Left lung (tissue), 14 donors: ENCODE results near the gene FBXL22. TPM values are rescaled to one million over a fixed set of nuclear protein-coding genes. Genes with fewer than 3 reads are reported as not detected.

Source experiments
- ATAC-seq: fragments of 200-7000 bp; cut with Tn5 transposase; one replicate; pipeline ENCODE4 v1.9.1; 2020; ENCODE audit warnings: moderate library complexity
- DNase-seq, 4 donors: peaks; one replicate each; pipeline ENCODE4 v3.0.0-alpha.2; 2013 to 2020
- H3K27ac ChIP-seq, 2 donors: fragments of 200-600 bp; sonication (generic) in 1 of 2; one replicate each; pipeline versions ENCODE4 v1.5.0 to v1.8.0; 2020 to 2021
- H3K27me3 ChIP-seq, 2 donors: fragments of 200-600 bp; sonication (generic) in 1 of 2; one replicate each; pipeline versions ENCODE4 v1.5.0 to v1.8.0; 2020 to 2021
- H3K36me3 ChIP-seq, 2 donors: fragments of 200-600 bp; sonication (generic) in 1 of 2; one replicate each; pipeline versions ENCODE4 v1.5.0 to v1.8.0; 2020 to 2021
- H3K4me1 ChIP-seq, 2 donors: fragments of 200-600 bp; one replicate each; pipeline ENCODE4 v1.8.0; 2021
- H3K4me3 ChIP-seq, 2 donors: fragments of 200-600 bp; sonication (generic) in 1 of 2; one replicate each; pipeline versions ENCODE4 v1.5.0 to v1.8.0; 2020 to 2021; ENCODE audit warnings: mild to moderate bottlenecking in 1 of 2
- H3K9me3 ChIP-seq, 2 donors: fragments of 200-600 bp; sonication (generic) in 1 of 2; one replicate each; pipeline versions ENCODE4 v1.5.0 to v1.8.0; 2020 to 2021
- intact Hi-C, 2 donors: fragments of 100-400 bp; cut with DNase I; formaldehyde crosslinking; loops; one replicate each; pipeline versions ENCODE4 v1.11.2 to v1.14.2; 2022
- long read RNA-seq, 12 donors: library from polyadenylated mRNA in 2 of 12; unstranded in 2 of 12; transcript quantifications; one replicate each; pipeline ENCODE4 v2.0.0 and lab custom pipeline, GENCODE V29; 2019 to 2026
- polyA plus RNA-seq, 6 donors: library from polyadenylated mRNA; unstranded; fragments of 120-200 nt; gene quantifications; one replicate each; pipeline ENCODE4 v1.2.1, GENCODE V29; 2013; ENCODE audit not compliant: insufficient read length in 6 of 6
- total RNA-seq, 2 donors: library from RNA; stranded (reverse); fragmentation: NEBNext Ultra II Directional; extraction: Animal tissue kit (Norgen Biotek cat#: 25700); gene quantifications; one replicate each; pipeline ENCODE4 v1.2.1, GENCODE V29; 2021
- TF ChIP-seq, protein P1 (sequence below), 2 donors: fragments of 200-600 bp; sonication (generic) in 1 of 2; IDR thresholded peaks; one replicate each; pipeline versions ENCODE4 v1.5.0 to v1.8.0; 2021; ENCODE audit warnings: antibody characterized with exemption in 2 of 2
- donor health status: DM: no; HTN: yes; CAD: no.
- donor health status: DM: no; HTN: no; CAD: no.

FBXL22 gene
- 1 to 10 TPM; 2.3 to 4.4 TPM for total RNA-seq
- 1 to 10 TPM; 1.9 to 4.6 (median 2.7) TPM for polyA plus RNA-seq
- long read RNA-seq, donor 1, partial matches to known transcripts = 0 of 4 reads
- long read RNA-seq, donor 1, other reads (novel, unspliced or antisense) = 0 of 4 reads
- long read RNA-seq, donor 2, partial matches to known transcripts = 0 of 1 reads
- long read RNA-seq, donor 2, other reads (novel, unspliced or antisense) = 0 of 1 reads
- long read RNA-seq, donor 3 = 0 reads
- long read RNA-seq, donor 4, partial matches to known transcripts = 0 of 4 reads
- long read RNA-seq, donor 4, other reads (novel, unspliced or antisense) = 2 of 4 reads
- long read RNA-seq, donor 5, partial matches to known transcripts = 0 of 2 reads
- long read RNA-seq, donor 5, other reads (novel, unspliced or antisense) = 0 of 2 reads
- long read RNA-seq, donor 6, partial matches to known transcripts = 0 of 1 reads
- long read RNA-seq, donor 6, other reads (novel, unspliced or antisense) = 0 of 1 reads
- long read RNA-seq, donor 7, partial matches to known transcripts = 21 of 21 reads
- long read RNA-seq, donor 7, other reads (novel, unspliced or antisense) = 0 of 21 reads
- long read RNA-seq, donor 8, partial matches to known transcripts = 0 of 1 reads
- long read RNA-seq, donor 8, other reads (novel, unspliced or antisense) = 0 of 1 reads
- long read RNA-seq, donor 9 = 0 reads
- long read RNA-seq, donor 10, partial matches to known transcripts = 0 of 2 reads
- long read RNA-seq, donor 10, other reads (novel, unspliced or antisense) = 2 of 2 reads
- long read RNA-seq, donor 11 = 0 reads
- long read RNA-seq, donor 12, partial matches to known transcripts = 0 of 1 reads
- long read RNA-seq, donor 12, other reads (novel, unspliced or antisense) = 0 of 1 reads

DNA sequence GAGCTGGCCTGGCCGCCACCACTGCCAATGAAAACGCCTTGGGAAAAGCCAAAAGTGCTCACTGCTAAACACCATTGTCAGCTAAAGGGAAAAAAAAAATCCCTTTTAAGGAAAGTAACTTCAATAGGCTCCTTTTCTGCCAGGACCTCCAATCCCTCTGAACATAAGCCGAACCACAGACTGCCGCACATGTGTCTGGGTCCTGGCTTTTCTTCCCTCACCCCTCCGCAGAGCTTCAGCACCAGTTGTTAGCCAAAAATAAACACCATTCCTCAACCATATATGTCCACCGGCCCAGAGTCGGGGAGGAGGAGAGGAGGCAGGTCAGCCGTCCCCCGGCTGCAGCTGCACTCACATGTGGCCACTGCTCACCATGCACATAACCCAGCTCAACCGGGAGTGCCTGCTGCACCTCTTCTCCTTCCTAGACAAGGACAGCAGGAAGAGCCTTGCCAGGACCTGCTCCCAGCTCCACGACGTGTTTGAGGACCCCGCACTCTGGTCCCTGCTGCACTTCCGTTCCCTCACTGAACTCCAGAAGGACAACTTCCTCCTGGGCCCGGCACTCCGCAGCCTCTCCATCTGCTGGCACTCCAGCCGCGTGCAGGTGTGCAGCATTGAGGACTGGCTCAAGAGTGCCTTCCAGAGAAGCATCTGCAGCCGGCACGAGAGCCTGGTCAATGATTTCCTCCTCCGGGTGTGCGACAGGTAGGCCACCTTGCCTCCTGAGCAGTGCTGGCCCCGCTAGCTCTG, at the start of gene FBXL22:
Gene FBXL22, plus strand, starts transcription at position 350 of the 753 bp plus-strand sequence. Its CDS starts 6 bp downstream, at position 356.
- intact Hi-C loops = loop anchor here in 1 of 2 donors (10.0 kb wide), 1 partner anchor 92 kb away; the partner anchor contains the start of gene USP3
- TF ChIP-seq, protein P1, sequence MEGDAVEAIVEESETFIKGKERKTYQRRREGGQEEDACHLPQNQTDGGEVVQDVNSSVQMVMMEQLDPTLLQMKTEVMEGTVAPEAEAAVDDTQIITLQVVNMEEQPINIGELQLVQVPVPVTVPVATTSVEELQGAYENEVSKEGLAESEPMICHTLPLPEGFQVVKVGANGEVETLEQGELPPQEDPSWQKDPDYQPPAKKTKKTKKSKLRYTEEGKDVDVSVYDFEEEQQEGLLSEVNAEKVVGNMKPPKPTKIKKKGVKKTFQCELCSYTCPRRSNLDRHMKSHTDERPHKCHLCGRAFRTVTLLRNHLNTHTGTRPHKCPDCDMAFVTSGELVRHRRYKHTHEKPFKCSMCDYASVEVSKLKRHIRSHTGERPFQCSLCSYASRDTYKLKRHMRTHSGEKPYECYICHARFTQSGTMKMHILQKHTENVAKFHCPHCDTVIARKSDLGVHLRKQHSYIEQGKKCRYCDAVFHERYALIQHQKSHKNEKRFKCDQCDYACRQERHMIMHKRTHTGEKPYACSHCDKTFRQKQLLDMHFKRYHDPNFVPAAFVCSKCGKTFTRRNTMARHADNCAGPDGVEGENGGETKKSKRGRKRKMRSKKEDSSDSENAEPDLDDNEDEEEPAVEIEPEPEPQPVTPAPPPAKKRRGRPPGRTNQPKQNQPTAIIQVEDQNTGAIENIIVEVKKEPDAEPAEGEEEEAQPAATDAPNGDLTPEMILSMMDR (IDR thresholded peaks at IDR 0.05) = no peak
- peak; percentile 2 for ATAC-seq
- Histone ChIP-seq H3K27me3 (no peaks in the 10 kb centered on the region), H3K9me3 (no peaks in the 10 kb centered on the region), H3K27ac (peak within 1 kb of the TSS; percentile 4 to 67), H3K36me3 (peaks cover 0 to 27% of the 10 kb centered on the region in 2 donors), H3K4me3 (no peak within 1 kb of the TSS), H3K4me1 (peaks cover 21 to 44% of the 10 kb centered on the region in 2 donors)
- peak in 1 of 4 donors; percentile 54 for DNase-seq

DNA sequence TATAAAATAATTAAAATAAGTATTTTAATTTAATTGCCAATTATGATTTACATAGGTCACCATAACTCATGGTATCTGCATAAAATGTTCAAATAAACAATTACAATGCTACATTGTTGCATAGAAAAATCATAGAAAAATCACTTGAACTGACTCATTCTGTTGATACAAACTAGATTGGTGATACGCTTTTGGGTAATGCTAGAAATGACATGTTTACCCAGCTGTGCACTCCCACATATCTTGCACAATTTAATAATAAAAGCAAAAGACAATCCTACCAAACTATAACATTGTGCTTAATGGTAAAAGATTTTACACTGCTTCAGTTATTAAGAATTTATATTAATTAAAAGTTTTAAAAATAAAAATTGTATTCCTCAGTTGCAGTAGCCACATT, 45.8 kb upstream of the FBXL22 start:
- no peaks in the 10 kb centered on the region for H3K27me3 ChIP-seq
- peaks cover 23 to 26% of the 10 kb centered on the region in 2 donors for H3K4me1 ChIP-seq
- DNase-seq = no peak
- peaks cover 0 to 20% of the 10 kb centered on the region in 2 donors for H3K36me3 ChIP-seq
- intact Hi-C loops = no loop called here
- H3K27ac ChIP-seq = no peak overlapping the region
- no peaks in the 10 kb centered on the region for H3K9me3 ChIP-seq
- no peak overlapping the region for H3K4me3 ChIP-seq
- TF ChIP-seq, protein P1 (IDR thresholded peaks at IDR 0.05) = no peak
- no peak for ATAC-seq

DNA sequence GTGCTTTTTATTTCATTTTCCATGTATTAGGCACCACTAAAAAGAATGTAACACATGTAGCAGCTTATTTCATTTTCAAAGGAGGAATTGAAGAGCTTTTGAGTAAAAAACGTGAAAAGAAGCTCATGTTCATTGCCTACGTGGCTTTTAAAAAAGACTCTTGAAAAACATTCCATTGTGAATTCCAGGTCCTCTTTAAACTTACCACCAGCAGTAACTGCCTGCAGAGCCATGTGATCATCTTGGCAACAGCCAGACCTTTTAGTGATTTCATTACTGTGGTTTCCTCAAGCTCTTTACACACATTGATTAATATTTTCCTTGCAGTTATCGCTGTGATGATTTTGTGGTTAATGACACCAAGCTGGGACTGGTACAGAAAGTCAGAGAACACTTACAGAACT, 43.8 kb upstream of the FBXL22 start:
- H3K9me3 ChIP-seq = no peaks in the 10 kb centered on the region
- ATAC-seq = peak; percentile 91
- H3K36me3 ChIP-seq = peaks cover 0 to 32% of the 10 kb centered on the region in 2 donors
- peaks cover 23 to 26% of the 10 kb centered on the region in 2 donors for H3K4me1 ChIP-seq
- no peaks in the 10 kb centered on the region for H3K27me3 ChIP-seq
- H3K27ac ChIP-seq = peak overlapping the region; percentile 72 to 85
- DNase-seq = peak in 2 of 4 donors; percentile 69 to 82
- intact Hi-C loops = no loop called here
- TF ChIP-seq, protein P1 (IDR thresholded peaks at IDR 0.05) = no peak
- no peak overlapping the region for H3K4me3 ChIP-seq

GRCh38 chr15:63554337-63554927, 42.8 kb upstream of the FBXL22 start:
- H3K27ac ChIP-seq = peak overlapping the region in 1 of 2 donors; percentile 85

More at GRCh38 chr15:63554337-63554927, 42.8 kb upstream of the FBXL22 start:
- TF ChIP-seq, protein P1 (IDR thresholded peaks at IDR 0.05) = no peak
- DNase-seq = peak in 1 of 4 donors; percentile 10
- H3K4me1 ChIP-seq = peaks cover 23 to 26% of the 10 kb centered on the region in 2 donors
- no peaks in the 10 kb centered on the region for H3K9me3 ChIP-seq
- H3K36me3 ChIP-seq = peaks cover 0 to 41% of the 10 kb centered on the region in 2 donors
- no peak overlapping the region for H3K4me3 ChIP-seq
- intact Hi-C loops = no loop called here
- H3K27me3 ChIP-seq = no peaks in the 10 kb centered on the region
- no peak for ATAC-seq
